Spleen (tissue), 11 donors: ENCODE results near the gene CASP5. TPM values are rescaled to one million over a fixed set of nuclear protein-coding genes. Genes with fewer than 3 reads are reported as not detected.
A peak's percentile ranks its signal among the peaks of the same experiment; 100 is the strongest.

Source experiments
- DNase-seq: peaks from one replicate; pipeline ENCODE4 v3.0.0-alpha.2; 2020
- H3K27ac ChIP-seq, 8 donors: fragments of 200-600 bp; sonication (generic) in 7 of 8; 1 replicate in 4 of 8; 2 replicates in 4 of 8; pipeline versions ENCODE4 v1.5.0 to v1.8.0; 2016 to 2021; ENCODE audit warnings: inconsistent platforms in 4 of 8, mild to moderate bottlenecking in 4 of 8, moderate library complexity in 1 of 8
- H3K27me3 ChIP-seq, 7 donors: fragments of 200-600 bp; sonication (generic) in 6 of 7; replicated peaks in 1 of 7; 1 replicate in 4 of 7; 2 replicates in 3 of 7; pipeline versions ENCODE4 v1.5.0 to v1.8.0; 2016 to 2021; ENCODE audit warnings: inconsistent platforms in 3 of 7, mild to moderate bottlenecking in 1 of 7
- H3K36me3 ChIP-seq, 6 donors: fragments of 200-600 bp; sonication (generic) in 5 of 6; 1 replicate in 4 of 6; 2 replicates in 2 of 6; pipeline versions ENCODE4 v1.5.0 to v1.8.0; 2016 to 2021; ENCODE audit warnings: inconsistent platforms in 2 of 6
- H3K4me1 ChIP-seq, 6 donors: fragments of 200-600 bp; sonication (generic) in 5 of 6; 1 replicate in 3 of 6; 2 replicates in 3 of 6; pipeline versions ENCODE4 v1.5.0 to v1.8.0; 2016 to 2021; ENCODE audit warnings: inconsistent platforms in 3 of 6
- H3K4me3 ChIP-seq, 8 donors: fragments of 200-600 bp; sonication (generic) in 7 of 8; 1 replicate in 4 of 8; 2 replicates in 4 of 8; pipeline versions ENCODE4 v1.5.0 to v1.8.0; 2016 to 2021; ENCODE audit warnings: inconsistent platforms in 4 of 8, mild to moderate bottlenecking in 4 of 8, moderate library complexity in 2 of 8
- H3K9me3 ChIP-seq, 8 donors: fragments of 200-600 bp; sonication (generic) in 7 of 8; 1 replicate in 4 of 8; 2 replicates in 4 of 8; pipeline versions ENCODE4 v1.5.0 to v1.8.0; 2016 to 2021; ENCODE audit warnings: inconsistent platforms in 4 of 8
- CTCF ChIP-seq, 11 experiments: fragments of 200-600 bp in 7 of 11; fragments of 450-650 bp in 4 of 11; sonication (generic) in 4 of 11; IDR thresholded peaks in 8 of 11; conservative IDR thresholded peaks in 3 of 11; 1 replicate in 7 of 11; 2 replicates in 4 of 11; pipeline versions ENCODE4 v1.4.0 to v1.8.0; 2016 to 2021; ENCODE audit warnings: antibody characterized with exemption in 11 of 11, inconsistent platforms in 4 of 11, mild to moderate bottlenecking in 1 of 11
- POLR2A ChIP-seq, 3 donors: fragments of 450-650 bp; IDR thresholded peaks; one replicate each; pipeline ENCODE4 v1.5.1; 2017; ENCODE audit warnings: antibody characterized with exemption in 3 of 3, mild to moderate bottlenecking in 1 of 3
- POLR2AphosphoS5 ChIP-seq, 3 donors: sonication (generic); formaldehyde crosslinking; IDR thresholded peaks; one replicate each; pipeline ENCODE4 v1.5.1; 2017; ENCODE audit warnings: antibody characterized with exemption in 3 of 3
- WGBS, 5 donors: extraction: QIAGEN DNeasy Blood & Tissue Kit in 3 of 5; methylation state at CpG; one replicate each; pipeline versions ENCODE4 v1.1.5 to v1.1.7; 2013 to 2018; 5-methylcytosine and 5-hydroxymethylcytosine counted together
- intact Hi-C: fragments of 100-400 bp; cut with DNase I; formaldehyde crosslinking; loops from one replicate; pipeline ENCODE4 v1.15.0; 2023; ENCODE audit warnings: low total_unique reads
- polyA plus RNA-seq, 3 donors: library from polyadenylated mRNA; stranded (reverse); fragments of 200-250 nt; gene quantifications; one replicate each; pipeline ENCODE4 v1.2.1, GENCODE V29; 2013
- total RNA-seq, 7 donors: library from RNA; depleted of rRNA in 3 of 7; stranded (reverse); fragments of >200 nt in 3 of 7; fragmentation: NEBNext Ultra II Directional in 4 of 7; extraction: Animal tissue kit (Norgen Biotek cat#: 25700) in 4 of 7; gene quantifications; one replicate each; pipeline versions ENCODE4 v1.1.0 to v1.2.1, GENCODE V29; 2016 to 2021
- donor health status: healthy with polysubstance abuse.
- donor health status: DM: no; HTN: no; CAD: no; lungs with moderate emphysema.
- donor health status: DM: no; HTN: no; CAD: no.
- donor health status: Bipolar disorder and iron deficiency.
- donor health status: healthy.
- donor health status: DM: no; HTN: no; CAD: no.
- donor health status: DM: yes; HTN: yes; CAD: no.

CASP5 gene
- total and polyA plus RNA-seq, 10 donors = 1.4 to 12.5 (median 3.1) TPM

DNA sequence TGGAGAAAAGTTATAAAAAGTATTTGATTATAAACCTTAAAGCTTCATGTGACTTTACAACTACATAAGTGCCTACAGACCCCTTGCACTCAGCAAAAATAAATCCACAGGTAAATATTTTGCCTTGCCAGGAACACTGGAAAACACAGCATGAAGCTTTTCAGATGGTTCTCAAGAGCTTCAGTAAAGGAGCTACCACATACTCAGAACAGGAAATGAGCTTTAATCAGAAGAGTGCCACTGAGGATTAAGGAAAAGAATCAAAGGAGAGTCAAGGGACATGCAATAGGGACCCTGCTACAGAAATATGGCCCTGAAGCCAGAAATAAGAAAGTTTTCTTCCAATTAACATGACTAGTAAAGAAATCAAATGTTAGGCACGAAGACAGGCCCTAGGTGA is 10.8 kb upstream of the CASP5 start:
- H3K27ac ChIP-seq = peak overlapping the region; percentile 29 to 93 (median 90)
- DNase-seq = no peak
- WGBS, 5 donors = 50 to 92% (median 71%) methylated on average over 1 of the region's 1 CpG
- H3K36me3 ChIP-seq = peaks cover 0 to 43% (median 24%) of the 10 kb centered on the region in 6 donors
- TF ChIP-seq CTCF (IDR thresholded peaks at IDR 0.05 in 8 of 11, conservative IDR thresholded peaks at IDR 0.05 in 3 of 11) (no peak), POLR2A (IDR thresholded peaks at IDR 0.05) (no peak), POLR2AphosphoS5 (IDR thresholded peaks at IDR 0.05) (no peak)
- peak overlapping the region; percentile 12 to 73 (median 46) for H3K4me3 ChIP-seq
- H3K27me3 ChIP-seq = no peaks in the 10 kb centered on the region
- H3K9me3 ChIP-seq = no peaks in the 10 kb centered on the region
- H3K4me1 ChIP-seq = peaks cover 25 to 76% (median 54%) of the 10 kb centered on the region in 6 donors
- intact Hi-C loops = no loop called here

DNA sequence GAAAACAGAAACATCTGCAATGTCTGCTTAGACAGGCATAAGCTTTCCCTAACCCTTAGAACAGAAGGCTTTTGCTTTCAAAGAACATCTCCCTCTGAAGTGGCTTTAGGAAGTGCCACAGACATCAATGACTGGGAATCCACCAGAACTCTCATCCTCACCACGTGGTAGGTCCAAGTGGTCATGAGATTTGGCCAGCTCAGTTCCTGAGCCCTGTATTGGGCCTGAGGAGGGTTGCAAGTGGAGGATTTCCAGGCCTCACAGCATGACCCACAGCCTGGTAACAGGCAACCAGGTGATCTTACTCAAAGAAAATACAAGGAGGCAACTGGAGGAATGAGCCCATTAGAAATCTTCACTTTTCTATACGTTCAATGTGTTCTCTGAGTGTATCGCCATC is 10.4 kb upstream of the CASP5 start:
- 66 to 81% (median 72%) methylated on average over 3 of the region's 3 CpGs for WGBS, 5 donors
- intact Hi-C loops = no loop called here
- H3K36me3 ChIP-seq = peaks cover 0 to 43% (median 28%) of the 10 kb centered on the region in 6 donors
- peaks cover 25 to 80% (median 56%) of the 10 kb centered on the region in 6 donors for H3K4me1 ChIP-seq
- DNase-seq = no peak
- peak overlapping the region; percentile 12 to 73 (median 46) for H3K4me3 ChIP-seq
- no peaks in the 10 kb centered on the region for H3K9me3 ChIP-seq
- no peak for TF ChIP-seq POLR2A (IDR thresholded peaks at IDR 0.05)
- TF ChIP-seq CTCF (IDR thresholded peaks at IDR 0.05 in 8 of 11, conservative IDR thresholded peaks at IDR 0.05 in 3 of 11) = no peak
- no peak for TF ChIP-seq POLR2AphosphoS5 (IDR thresholded peaks at IDR 0.05)
- H3K27me3 ChIP-seq = no peaks in the 10 kb centered on the region
- H3K27ac ChIP-seq = peak overlapping the region in 7 of 8 donors; percentile 75 to 93 (median 91)

GRCh38 chr11:105032495-105032894 is 9.5 kb upstream of the CASP5 start:
- DNase-seq = no peak
- H3K27ac ChIP-seq = peak overlapping the region in 6 of 8 donors; percentile 13 to 93 (median 91)
- intact Hi-C loops = no loop called here
- 54 to 78% (median 63%) methylated on average over 2 of the region's 2 CpGs for WGBS, 5 donors
- H3K4me3 ChIP-seq = peak overlapping the region in 7 of 8 donors; percentile 41 to 73 (median 47)
- peaks cover 0 to 45% (median 33%) of the 10 kb centered on the region in 6 donors for H3K36me3 ChIP-seq
- H3K9me3 ChIP-seq = no peaks in the 10 kb centered on the region
- no peaks in the 10 kb centered on the region for H3K27me3 ChIP-seq
- TF ChIP-seq POLR2AphosphoS5 (IDR thresholded peaks at IDR 0.05) (no peak), CTCF (IDR thresholded peaks at IDR 0.05 in 8 of 11, conservative IDR thresholded peaks at IDR 0.05 in 3 of 11) (no peak), POLR2A (IDR thresholded peaks at IDR 0.05) (no peak)
- peaks cover 25 to 89% (median 62%) of the 10 kb centered on the region in 6 donors for H3K4me1 ChIP-seq

GRCh38 chr11:105027678-105028077 is 4.7 kb upstream of the CASP5 start:
- no peak for DNase-seq
- peaks cover 19 to 77% (median 40%) of the 10 kb centered on the region in 6 donors for H3K4me1 ChIP-seq
- intact Hi-C loops = no loop called here
- H3K27ac ChIP-seq = peak overlapping the region in 3 of 8 donors; percentile 10 to 19 (median 16)
- no peaks in the 10 kb centered on the region for H3K9me3 ChIP-seq
- TF ChIP-seq POLR2AphosphoS5 (IDR thresholded peaks at IDR 0.05) (no peak), POLR2A (IDR thresholded peaks at IDR 0.05) (no peak)
- H3K27me3 ChIP-seq = no peaks in the 10 kb centered on the region
- H3K36me3 ChIP-seq = peaks cover 2 to 81% (median 53%) of the 10 kb centered on the region in 6 donors
- H3K4me3 ChIP-seq = no peak overlapping the region
- whole genome bisulfite sequencing, 5 donors = 51 to 64% (median 55%) methylated on average over 3 of the region's 3 CpGs
